ENCODE measurements around the gene RRP8. TPM values are rescaled to one million over a fixed set of nuclear protein-coding genes. Genes with fewer than 3 reads are reported as not detected.

The RRP8 gene
- total RNA-seq, 1 experiment from 2014 or later = 16.0 TPM

DNA sequence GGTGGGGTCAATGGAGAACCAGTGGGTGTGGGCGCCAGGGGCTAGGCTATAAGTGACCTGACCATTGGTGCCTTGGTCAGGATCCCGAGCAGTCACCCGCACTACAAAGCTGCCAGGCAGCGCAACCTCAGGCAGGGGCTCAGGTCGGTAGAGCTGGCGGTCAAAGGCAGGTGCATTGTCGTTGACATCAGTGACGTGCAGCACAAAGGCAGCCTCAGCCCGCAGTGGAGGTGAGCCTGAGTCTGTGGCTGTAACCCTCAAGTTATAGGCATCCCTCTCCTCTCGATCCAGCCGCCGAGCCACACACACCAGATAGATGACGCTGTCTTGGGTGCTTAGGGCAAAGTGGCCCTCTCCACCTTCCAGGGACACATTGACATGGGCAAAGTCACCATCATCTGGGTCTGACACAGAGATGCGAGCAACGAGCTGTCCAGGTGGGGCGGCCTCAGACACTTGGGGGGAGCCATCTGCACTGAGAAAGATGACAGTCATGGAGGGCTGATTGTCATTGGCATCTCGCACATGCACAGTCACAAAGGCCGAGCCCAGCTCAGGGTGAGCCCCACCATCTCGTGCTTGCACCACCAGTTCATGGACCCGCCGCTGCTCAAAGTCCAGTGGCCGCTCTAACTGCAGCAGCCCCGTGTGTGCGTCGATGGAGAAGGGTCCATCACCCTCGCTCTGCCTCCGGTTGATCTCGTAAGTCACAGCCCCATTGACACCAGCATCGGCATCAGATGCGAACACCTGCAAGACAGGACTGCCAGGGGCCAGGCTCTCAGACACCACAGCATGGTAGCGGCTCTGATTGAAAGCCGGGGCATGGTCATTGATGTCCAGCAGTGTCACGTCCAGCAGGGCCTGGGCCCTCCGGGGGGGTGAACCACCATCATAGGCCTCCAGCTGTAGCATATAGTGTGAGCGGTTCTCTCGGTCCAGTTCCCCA lies 36.9 kb upstream of the RRP8 start:
- H3K18ac ChIP-seq (ENCODE audit: insufficient read length, low read depth, low read length) = no peak overlapping the region
- H2BK12ac ChIP-seq (ENCODE audit: insufficient read length, low read depth, low read length) = no peak overlapping the region
- DNase-seq = no peak
- no peak overlapping the region for H3K4me2 ChIP-seq (ENCODE audit: insufficient read depth, insufficient read length, low read length)
- H3K23ac ChIP-seq (ENCODE audit: insufficient read length, low read depth, low read length) = no peak overlapping the region
- no peaks in the 10 kb centered on the region for H3K79me2 ChIP-seq (ENCODE audit: insufficient read depth, low read length)
- Mint-ChIP-seq H3K27ac (no peak overlapping the region), H3K4me3 (no peak overlapping the region), H3K4me1 (no peaks in the 10 kb centered on the region), H3K9me3 (no peaks in the 10 kb centered on the region), H3K36me3 (ENCODE audit: insufficient read depth in 1 of 3, low read depth in 3 of 3) (no peaks in the 10 kb centered on the region), H3K27me3 (ENCODE audit: low read depth) (0 out of 2 replicates have a peak, but pooled peaks cover 2% of the 10 kb centered on the region)
- no peak overlapping the region for H4K5ac ChIP-seq (ENCODE audit: insufficient read length, low read depth, low read length)
- H3K9me3 ChIP-seq (ENCODE audit: control insufficient read depth, low read depth, low read length) = no peaks in the 10 kb centered on the region
- no CpG with 5 or more reads among the region's 36 CpGs for WGBS (ENCODE audit: extremely low coverage, insufficient read length, low lambda C conversion rate)
- no peak overlapping the region for H3K56ac ChIP-seq (ENCODE audit: insufficient read length, low read depth, low read length)
- no peak overlapping the region for H3K27ac ChIP-seq (ENCODE audit: insufficient read length, low read depth, low read length)
- H4K91ac ChIP-seq (ENCODE audit: insufficient read length, low read depth, low read length) = no peak overlapping the region
- no peak overlapping the region for H3T11ph ChIP-seq (ENCODE audit: low read length)
- H3K27me3 ChIP-seq (ENCODE audit: insufficient read depth, low read length) = no peaks in the 10 kb centered on the region
- H2BK120ac ChIP-seq (ENCODE audit: low read depth, low read length, poor library complexity, severe bottlenecking) = no peak overlapping the region
- no peak overlapping the region for H2BK5ac ChIP-seq (ENCODE audit: insufficient read length, low read length)
- no peak overlapping the region for H4K8ac ChIP-seq (replicated peaks; ENCODE audit: insufficient read length, low read depth, low read length)
- no peak overlapping the region for H3K4ac ChIP-seq (ENCODE audit: low read depth, low read length)
- no peak overlapping the region for H2BK20ac ChIP-seq (ENCODE audit: low read depth, low read length, poor library complexity, severe bottlenecking)
- no peak overlapping the region for H2AK5ac ChIP-seq (ENCODE audit: insufficient read length, low read length)
- no peak overlapping the region for H2AFZ ChIP-seq (ENCODE audit: low read length)
- no peak overlapping the region for H3K9ac ChIP-seq (ENCODE audit: extremely low read depth, insufficient read length, low read length)
- H2BK15ac ChIP-seq (ENCODE audit: low read depth, low read length) = no peak overlapping the region
- H3K79me1 ChIP-seq (ENCODE audit: insufficient read depth, low read depth, low read length, poor library complexity, severe bottlenecking) = no peaks in the 10 kb centered on the region
- H3K4me1 ChIP-seq (ENCODE audit: insufficient read depth, low read length) = no peaks in the 10 kb centered on the region
- H3K14ac ChIP-seq (ENCODE audit: insufficient read depth, low read length) = no peak overlapping the region; the same call in 1 of the 2 replicates
- H4K20me1 ChIP-seq (ENCODE audit: control insufficient read depth, insufficient read depth, insufficient read length) = no peaks in the 10 kb centered on the region
- H3K23me2 ChIP-seq (ENCODE audit: insufficient read length, low read depth, low read length, poor library complexity, severe bottlenecking) = no peaks in the 10 kb centered on the region
- TF ChIP-seq, protein P1, sequence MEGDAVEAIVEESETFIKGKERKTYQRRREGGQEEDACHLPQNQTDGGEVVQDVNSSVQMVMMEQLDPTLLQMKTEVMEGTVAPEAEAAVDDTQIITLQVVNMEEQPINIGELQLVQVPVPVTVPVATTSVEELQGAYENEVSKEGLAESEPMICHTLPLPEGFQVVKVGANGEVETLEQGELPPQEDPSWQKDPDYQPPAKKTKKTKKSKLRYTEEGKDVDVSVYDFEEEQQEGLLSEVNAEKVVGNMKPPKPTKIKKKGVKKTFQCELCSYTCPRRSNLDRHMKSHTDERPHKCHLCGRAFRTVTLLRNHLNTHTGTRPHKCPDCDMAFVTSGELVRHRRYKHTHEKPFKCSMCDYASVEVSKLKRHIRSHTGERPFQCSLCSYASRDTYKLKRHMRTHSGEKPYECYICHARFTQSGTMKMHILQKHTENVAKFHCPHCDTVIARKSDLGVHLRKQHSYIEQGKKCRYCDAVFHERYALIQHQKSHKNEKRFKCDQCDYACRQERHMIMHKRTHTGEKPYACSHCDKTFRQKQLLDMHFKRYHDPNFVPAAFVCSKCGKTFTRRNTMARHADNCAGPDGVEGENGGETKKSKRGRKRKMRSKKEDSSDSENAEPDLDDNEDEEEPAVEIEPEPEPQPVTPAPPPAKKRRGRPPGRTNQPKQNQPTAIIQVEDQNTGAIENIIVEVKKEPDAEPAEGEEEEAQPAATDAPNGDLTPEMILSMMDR (conservative IDR thresholded peaks at IDR 0.05) = no peak
